Right atrium auricular region (tissue), 2 donors: ENCODE data around the gene RAB14. TPM values are rescaled to one million over a fixed set of nuclear protein-coding genes. Genes with fewer than 3 reads are reported as not detected.

Experiments used
- DNase-seq: peaks from one replicate; pipeline ENCODE4 v3.0.0-alpha.2; 2019; ENCODE audit warnings: low spot score
- H3K27ac ChIP-seq, 2 donors: fragments of 200-600 bp; sonication (generic); 1 replicate in 1 of 2; 2 replicates in 1 of 2; pipeline ENCODE4 v1.5.1; 2016 to 2019
- H3K27me3 ChIP-seq, 2 donors: fragments of 200-600 bp; sonication (generic); one replicate each; pipeline versions ENCODE4 v1.5.1 to v1.6.0; 2017 to 2019
- H3K36me3 ChIP-seq: fragments of 200-600 bp; sonication (generic); one replicate; pipeline ENCODE4 v1.5.1; 2016
- H3K4me1 ChIP-seq, 2 donors: fragments of 200-600 bp; sonication (generic); one replicate each; pipeline versions ENCODE4 v1.5.1 to v1.6.0; 2017 to 2019
- H3K4me3 ChIP-seq, 2 donors: fragments of 200-600 bp; sonication (generic); 1 replicate in 1 of 2; 2 replicates in 1 of 2; pipeline ENCODE4 v1.5.1; 2017 to 2019; ENCODE audit warnings: mild to moderate bottlenecking in 1 of 2, moderate library complexity in 1 of 2
- H3K9me3 ChIP-seq, 2 donors: fragments of 200-600 bp; sonication (generic); one replicate each; pipeline ENCODE4 v1.5.1; 2019
- CTCF ChIP-seq, 2 donors: fragments of 200-600 bp; sonication (generic); IDR thresholded peaks; one replicate each; pipeline ENCODE4 v1.5.1; 2019; ENCODE audit warnings: antibody characterized with exemption in 2 of 2
- total RNA-seq, 2 donors: library from RNA; depleted of rRNA; stranded (reverse); fragments of >200 nt; gene quantifications; one replicate each; pipeline ENCODE4 v1.1.0, GENCODE V29; 2016

Gene RAB14
- total RNA-seq, 2 donors from 2014 or later = 26.8 to 27.8 TPM

- no peaks in the 10 kb centered on the region for H3K27me3 ChIP-seq
- H3K27ac ChIP-seq = no peak overlapping the region
- H3K9me3 ChIP-seq = no peaks in the 10 kb centered on the region
- no peak for TF ChIP-seq CTCF (IDR thresholded peaks at IDR 0.05)
- DNase-seq = no peak
- H3K36me3 ChIP-seq = no peaks in the 10 kb centered on the region
- peaks cover 0 to 5% of the 10 kb centered on the region in 2 donors for H3K4me1 ChIP-seq
- H3K4me3 ChIP-seq = no peak overlapping the region
Measured at GRCh38 chr9:121210536-121210935, 8.9 kb upstream of the RAB14 start.

GRCh38 chr9:121207371-121207940 is 5.8 kb upstream of the RAB14 start:
- Histone ChIP-seq H3K9me3 (no peaks in the 10 kb centered on the region), H3K27ac (no peak overlapping the region), H3K4me3 (no peak overlapping the region), H3K36me3 (no peaks in the 10 kb centered on the region), H3K4me1 (peaks cover 0 to 1% of the 10 kb centered on the region in 2 donors), H3K27me3 (no peaks in the 10 kb centered on the region)
- no peak for DNase-seq
- TF ChIP-seq CTCF (IDR thresholded peaks at IDR 0.05) = no peak

GRCh38 chr9:121206516-121207370 is 5.1 kb upstream of the RAB14 start:
- Histone ChIP-seq H3K27me3 (no peaks in the 10 kb centered on the region), H3K4me3 (no peak overlapping the region), H3K27ac (no peak overlapping the region), H3K4me1 (peaks cover 0 to 5% of the 10 kb centered on the region in 2 donors), H3K9me3 (no peaks in the 10 kb centered on the region), H3K36me3 (no peaks in the 10 kb centered on the region)
- TF ChIP-seq CTCF (IDR thresholded peaks at IDR 0.05) = no peak
- no peak for DNase-seq

GRCh38 chr9:121204611-121205010 is 2.9 kb upstream of the RAB14 start:
- no peak for TF ChIP-seq CTCF (IDR thresholded peaks at IDR 0.05)
- Histone ChIP-seq H3K4me1 (peaks cover 0 to 17% of the 10 kb centered on the region in 2 donors), H3K4me3 (no peak overlapping the region), H3K27me3 (no peaks in the 10 kb centered on the region), H3K36me3 (no peaks in the 10 kb centered on the region), H3K9me3 (no peaks in the 10 kb centered on the region), H3K27ac (no peak overlapping the region)
- DNase-seq = no peak

- TF ChIP-seq CTCF (IDR thresholded peaks at IDR 0.05) = no peak
- no peaks in the 10 kb centered on the region for H3K27me3 ChIP-seq
- H3K36me3 ChIP-seq = no peaks in the 10 kb centered on the region
Measured at GRCh38 chr9:121204121-121204520, 2.5 kb upstream of the RAB14 start.

More at GRCh38 chr9:121204121-121204520, 2.5 kb upstream of the RAB14 start:
- Histone ChIP-seq H3K4me1 (peaks cover 0 to 22% of the 10 kb centered on the region in 2 donors), H3K27ac (no peak overlapping the region), H3K4me3 (no peak overlapping the region), H3K9me3 (no peaks in the 10 kb centered on the region)
- no peak for DNase-seq
